SIG-M5 treated with dmso at 0.1 percent for 504 hours (cell line): ENCODE results near the gene NTN1.

ENCODE experiments used
- DNase-seq: peaks from one replicate; lab custom pipeline; 2025; ENCODE audit not compliant: unreplicated experiment; lab: John Stamatoyannopoulos, UW

NTN1 gene

GRCh38 chr17:9185688-9186284, 164.5 kb downstream of the NTN1 start:
- peak; percentile 33 for DNase-seq

DNA sequence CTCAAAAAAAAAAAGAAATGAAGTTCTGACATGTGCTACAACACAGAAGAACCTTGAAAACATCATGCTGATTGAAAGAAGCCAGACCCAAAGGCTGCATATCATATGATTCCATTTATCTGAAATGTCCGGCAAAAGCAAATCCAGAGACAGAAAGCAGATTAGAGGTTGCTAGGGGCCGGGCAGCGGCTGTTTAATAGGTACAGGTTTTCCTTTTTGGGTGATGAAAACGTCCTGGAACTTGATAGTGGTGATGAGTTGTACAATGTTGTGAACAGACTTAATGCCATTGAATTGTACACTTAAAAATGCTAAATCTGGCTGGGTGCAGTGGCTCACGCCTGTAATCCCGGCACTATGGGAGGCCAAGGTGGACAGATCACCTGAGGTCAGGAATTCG, 166.5 kb downstream of the NTN1 start:
- no peak for DNase-seq

DNA sequence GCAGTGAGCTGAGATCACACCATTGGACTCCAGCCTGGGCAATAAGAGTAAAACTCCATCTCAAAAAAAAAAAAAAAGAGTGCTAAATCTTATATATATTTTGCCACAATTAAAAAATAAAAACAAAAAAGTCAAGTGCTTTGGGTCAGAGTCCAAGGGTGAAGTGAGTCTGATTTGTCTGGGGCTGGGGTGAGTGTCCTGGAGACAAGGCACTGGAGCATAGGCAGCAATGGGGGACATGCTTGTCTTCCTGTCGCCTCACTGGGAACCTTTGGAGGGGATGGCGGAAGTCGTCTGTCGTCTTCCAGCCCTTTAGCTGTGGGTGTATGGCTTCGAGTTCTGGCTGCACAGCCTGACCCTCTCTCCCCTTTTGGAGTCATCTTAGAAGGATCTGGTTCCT, 167.1 kb downstream of the NTN1 start:
- DNase-seq, result no peak

DNA sequence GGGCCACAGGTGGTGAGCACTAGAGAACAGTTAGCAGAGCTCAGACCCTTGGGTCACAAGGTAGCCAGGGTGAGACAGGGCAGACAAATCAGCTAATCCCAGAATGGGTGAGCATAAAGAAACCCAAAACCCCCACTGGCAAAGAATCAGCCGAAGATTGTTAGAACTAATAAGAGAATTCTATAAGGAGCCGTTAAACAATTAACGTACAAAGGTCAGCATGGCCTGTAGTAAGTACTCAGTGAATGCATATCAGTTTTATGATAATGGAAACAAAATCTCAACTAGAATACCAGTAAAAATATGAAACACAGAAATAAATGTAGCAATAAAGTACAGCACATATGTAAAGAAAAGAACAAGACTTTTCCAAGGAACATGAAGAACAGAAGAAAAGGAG, 168.6 kb downstream of the NTN1 start:
- DNase-seq, result no peak

DNA sequence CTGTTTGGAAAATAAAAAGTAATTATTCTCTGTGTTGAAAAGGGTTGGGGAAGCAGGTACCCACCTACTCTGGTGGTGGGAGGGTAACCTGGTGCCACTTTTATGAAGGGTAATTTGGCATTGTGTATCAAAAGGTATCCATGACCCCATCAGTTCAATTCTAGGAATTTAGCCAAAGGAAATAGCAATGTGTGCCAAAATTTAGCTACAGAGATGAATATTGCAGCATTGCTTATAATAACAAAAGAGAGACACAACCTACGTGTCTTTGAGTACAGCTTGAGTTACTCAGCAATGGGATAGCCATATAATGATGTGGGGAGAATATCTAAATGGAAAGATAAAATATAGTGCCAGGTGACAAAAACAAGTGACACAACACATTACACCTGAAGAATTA, 170.7 kb downstream of the NTN1 start:
- no peak for DNase-seq

DNA sequence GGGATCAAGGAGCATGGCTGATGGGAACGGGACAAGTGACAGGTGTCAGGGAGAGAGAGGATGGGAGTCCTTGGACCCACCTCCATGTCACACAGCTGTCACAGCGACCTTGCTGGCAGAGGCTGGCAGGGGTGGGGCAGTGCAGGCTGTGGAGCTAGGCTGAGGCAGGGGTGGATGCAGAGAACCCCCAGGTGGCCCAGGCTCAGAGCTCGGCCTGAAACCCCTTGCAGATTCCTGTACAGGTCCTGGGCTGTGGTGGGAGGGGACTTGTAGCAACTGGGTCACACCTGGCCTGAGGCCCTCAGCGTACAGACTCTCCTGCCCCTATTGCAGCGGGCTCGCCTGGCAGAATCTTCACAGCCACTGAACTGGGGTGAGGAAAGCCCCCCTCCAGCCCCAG, 174.1 kb downstream of the NTN1 start:
- no peak for DNase-seq

DNA sequence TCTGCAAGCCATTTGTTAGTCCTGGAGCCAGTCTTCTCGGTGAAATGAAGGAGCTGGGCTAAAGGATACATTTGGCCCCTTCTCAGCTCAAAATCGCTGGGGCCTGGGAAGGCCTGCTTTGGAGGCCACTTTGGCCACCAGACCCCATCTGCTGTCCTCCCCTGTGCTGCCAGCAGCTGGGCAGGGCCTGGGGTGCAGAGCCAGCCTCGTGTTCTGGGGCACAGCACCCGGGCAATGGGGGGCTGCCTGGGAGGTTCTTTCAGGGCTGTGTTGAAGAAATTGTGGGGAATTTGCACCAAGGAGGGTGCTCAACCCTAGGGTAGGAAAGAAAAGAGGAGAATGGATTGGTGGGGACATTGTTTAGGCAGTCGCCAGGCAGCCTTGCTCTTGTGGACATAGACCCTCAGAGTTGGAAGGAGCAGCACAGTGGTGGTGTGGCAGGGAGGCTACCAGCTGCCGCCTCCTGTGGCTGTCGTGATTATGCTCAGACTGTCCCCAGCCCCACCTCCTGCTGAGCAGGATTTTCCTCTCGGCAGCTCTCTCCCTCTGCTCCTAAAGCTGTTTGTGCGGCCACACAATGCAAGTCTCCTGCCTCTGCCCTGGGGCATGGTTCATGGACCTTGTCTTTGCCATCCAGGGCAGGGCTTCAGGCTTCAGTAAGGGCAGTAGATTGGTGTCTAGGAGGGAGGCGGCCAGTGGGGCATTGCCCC, 174.8 kb downstream of the NTN1 start:
- peak; percentile 37 for DNase-seq

DNA sequence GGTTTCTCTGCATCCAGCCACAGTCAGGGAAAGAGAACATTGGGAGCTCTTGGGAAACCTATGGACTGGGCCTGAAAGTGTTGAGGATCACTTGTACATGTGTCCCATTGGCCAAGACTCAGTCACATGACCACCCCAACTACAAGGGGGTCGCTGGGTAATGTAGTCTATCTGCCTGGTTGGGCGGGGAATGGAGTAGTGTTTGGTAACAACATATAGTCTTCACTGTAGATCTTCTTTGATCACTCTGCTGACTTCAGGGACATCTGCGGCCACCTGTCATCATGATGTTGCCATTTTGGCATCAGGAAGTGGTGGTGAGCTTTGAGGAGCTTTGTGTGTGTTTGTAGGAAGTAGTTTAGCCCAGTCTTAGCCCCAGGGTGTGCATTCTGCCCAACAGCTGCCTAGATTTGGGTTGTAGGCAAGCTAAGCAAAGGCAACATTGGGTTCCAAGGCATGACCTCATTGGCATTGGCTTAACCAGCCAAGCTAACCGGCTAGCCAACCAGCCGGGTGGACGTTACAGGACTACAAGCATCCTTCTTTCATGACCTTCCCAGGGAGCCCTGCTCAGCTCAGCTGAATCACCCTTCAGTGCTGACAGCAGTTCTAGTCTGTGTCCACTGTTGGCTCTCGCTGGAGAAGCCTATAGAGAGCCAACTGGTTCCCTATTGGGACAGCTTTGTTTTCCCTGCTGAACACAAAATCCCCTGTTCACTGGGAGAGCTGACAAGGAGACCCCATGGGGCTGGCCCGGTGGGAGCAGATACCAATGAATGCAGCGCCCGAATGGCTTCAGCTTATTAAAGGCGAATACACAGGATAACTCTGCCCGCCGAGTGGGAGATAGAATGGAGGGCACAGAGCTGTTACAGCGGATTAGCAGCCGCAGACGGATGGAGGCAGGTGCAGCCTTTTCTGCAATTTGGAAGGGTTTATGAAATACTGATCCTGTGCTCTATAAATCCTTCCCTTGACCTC, 178.6 kb downstream of the NTN1 start:
- no peak for DNase-seq

DNA sequence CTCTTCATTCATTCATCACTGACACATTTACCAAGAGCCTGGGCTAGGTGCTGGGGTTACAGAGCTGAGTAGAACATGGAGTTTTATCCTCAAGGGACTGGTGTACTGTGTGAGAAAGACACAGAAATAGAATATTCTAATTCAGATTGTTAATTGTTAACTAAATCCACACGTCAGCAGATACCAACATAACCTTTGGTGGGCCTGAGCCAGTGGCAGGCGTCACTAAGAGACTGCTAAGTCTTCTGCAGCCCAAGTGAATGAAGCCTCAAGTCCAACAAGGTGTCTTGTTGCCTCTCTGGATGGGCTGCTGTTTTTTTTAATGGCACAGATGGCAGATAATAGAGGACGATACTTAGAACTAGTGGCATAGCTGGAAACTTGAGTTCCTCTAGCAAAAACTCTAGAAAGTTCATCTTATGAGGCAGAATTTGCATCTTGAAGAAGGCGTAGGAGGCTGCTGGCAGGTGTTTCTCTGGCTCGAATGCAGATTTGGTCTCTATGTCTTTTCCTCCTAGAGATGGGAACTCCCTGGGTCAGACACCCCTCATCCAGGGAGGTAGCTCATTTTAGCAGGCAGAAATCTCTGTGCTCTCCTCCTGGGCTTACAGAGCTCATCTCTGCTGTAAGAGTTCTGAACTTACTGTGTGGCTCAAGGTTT, 179.5 kb downstream of the NTN1 start:
- no peak for DNase-seq

- DNase-seq, result no peak
Measured at GRCh38 chr17:9202532-9202931, 181.2 kb downstream of the NTN1 start.

DNA sequence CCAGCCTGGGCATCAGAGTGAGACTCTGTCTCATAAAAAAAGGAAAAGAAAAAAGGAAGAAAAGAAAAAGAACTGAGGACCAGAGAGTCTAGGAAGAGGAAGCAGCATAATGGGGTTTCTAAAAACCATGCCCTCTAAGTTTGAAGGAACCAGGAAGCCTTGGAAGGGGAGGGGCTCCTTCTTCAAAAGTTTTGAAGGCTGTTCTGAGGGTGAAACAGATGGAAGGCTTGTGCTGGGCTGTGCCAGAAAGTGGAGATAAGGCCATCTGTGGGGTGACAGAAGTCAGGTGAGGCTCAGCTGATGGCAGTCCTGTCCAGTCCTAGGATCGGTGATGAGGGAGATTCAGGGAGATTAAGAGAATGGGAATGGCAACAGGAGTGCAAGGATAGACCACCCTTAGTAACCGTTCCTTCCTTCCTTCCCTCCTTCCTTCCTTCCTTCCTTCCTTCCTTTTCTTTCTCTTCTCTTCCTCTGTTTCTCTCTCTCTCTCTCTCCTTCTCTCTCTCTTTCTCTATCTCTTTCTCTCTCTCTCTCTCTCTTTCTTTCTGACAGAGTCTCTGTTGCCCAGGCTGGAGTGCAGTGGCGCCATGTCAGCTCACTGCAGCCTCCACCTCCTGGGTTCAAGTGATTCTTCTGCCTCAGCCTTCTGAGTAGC, 182.6 kb downstream of the NTN1 start:
- DNase-seq, result peak; percentile 35

DNA sequence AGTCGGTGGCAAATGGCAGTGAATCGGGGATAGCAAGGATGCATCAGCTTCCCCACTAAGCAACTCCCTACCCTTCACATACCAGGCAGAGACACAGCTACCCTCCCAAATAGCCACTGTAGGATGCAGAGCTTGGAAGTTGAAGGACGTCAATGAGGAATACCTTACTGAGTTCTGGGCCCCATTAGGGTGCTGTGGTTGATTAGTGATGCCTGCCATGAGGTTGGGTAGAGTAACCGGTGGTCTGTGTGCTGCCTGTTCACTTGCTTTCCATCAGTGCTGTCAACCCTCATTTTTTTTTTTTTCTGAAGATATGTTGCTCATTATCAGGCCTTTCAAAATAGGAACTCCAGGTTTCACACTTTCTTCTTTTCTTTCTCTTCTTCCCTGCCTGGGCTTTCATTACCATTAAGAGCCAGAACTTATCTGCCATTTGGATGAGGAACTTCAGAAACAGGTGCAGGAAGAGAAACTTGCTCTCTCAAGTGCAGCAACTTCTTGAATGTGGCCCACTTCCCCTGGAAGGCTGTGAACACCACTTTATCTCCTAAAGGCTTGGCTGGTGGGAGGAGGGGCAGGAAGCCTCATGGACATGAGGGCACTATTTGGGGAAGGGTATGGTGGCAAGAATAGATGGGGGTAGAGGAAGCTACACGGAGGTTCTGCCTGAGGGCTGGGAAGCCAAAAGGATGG, 183.5 kb downstream of the NTN1 start:
- DNase-seq, result peak; percentile 28

GRCh38 chr17:9205520-9206409, 184.5 kb downstream of the NTN1 start:
- no peak for DNase-seq

DNA sequence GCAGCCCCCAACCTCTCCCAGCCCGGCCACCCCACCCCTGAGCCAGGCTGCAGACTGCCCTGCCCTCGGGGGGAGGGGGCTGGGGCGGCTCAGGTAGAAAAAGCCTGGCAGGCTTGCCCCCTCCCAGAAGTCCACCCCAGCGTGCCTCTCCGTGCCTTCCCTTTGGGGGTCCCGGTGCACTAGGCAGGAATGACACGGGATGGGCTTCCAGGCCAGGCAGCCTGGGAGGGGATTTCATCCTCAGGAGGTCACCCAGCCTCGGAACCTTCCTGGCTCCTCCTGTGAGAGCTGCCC, 185.0 kb downstream of the NTN1 start:
- no peak for DNase-seq

DNA sequence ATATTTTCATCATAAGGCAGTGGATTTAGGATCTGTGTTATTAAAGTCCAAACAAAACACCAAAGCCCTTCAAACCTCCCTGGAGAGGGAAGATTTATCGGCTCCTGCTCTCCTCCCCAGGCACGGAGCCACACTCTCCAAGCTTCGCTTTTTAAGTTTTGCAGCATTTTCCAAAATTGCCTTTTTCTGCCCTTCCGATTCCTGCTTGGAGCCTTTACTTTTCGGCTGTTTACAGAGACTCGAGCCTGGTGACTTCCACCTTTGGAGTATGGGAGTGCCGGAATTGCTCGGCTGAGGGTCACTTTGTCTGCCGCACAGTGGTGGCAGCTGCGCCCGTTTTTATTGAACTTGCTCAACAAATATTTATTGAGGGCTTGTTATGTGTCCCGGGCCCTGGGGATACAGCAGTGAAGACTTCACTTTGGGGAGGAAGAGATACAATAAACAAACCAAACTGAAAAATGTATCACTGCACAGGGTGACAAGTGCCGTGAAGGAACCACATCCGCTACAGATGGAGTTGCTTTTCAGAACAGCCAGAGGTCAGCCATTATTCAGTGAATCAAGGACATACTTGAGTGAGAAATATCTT, 185.5 kb downstream of the NTN1 start:
- no peak for DNase-seq

- DNase-seq, result no peak
Measured at GRCh38 chr17:9208381-9209105, 187.2 kb downstream of the NTN1 start.

GRCh38 chr17:9209347-9209746, 188.0 kb downstream of the NTN1 start:
- no peak for DNase-seq

DNA sequence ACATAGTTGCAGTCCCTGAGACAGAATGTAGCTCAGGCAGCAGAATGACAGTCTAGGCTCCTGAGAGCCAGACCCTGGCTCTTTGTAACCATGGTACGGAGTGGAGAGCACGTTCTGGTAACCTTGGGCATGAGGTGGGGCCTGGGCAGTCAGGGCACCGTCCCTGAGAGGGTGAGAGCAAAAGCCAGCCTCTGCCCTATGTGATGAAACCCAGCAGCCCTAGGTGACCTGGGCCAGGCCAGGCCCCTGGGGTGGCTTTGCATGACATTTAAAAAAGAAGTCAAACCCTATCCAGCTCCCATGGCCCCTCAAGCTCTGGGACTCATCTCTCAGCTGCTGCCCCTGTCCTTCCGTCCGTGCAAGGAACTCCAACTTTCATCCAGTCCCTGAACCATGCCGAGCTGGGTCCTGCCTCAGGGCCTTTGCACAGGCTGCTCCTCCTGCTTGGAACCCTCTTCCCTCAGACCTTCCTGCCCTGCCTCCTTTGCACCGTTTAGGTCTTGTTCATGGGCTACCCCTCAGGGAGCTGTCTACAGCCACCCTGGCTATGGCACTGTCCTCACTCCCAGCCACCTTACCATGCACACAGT, 188.6 kb downstream of the NTN1 start:
- no peak for DNase-seq
